Measurements from ENCODE around the gene TP53BP2. TPM values are rescaled to one million over a fixed set of nuclear protein-coding genes. Genes with fewer than 3 reads are reported as not detected.

Gene TP53BP2
- total RNA-seq, 2 donors from 2014 or later, result 21.9 to 57.1 TPM

DNA sequence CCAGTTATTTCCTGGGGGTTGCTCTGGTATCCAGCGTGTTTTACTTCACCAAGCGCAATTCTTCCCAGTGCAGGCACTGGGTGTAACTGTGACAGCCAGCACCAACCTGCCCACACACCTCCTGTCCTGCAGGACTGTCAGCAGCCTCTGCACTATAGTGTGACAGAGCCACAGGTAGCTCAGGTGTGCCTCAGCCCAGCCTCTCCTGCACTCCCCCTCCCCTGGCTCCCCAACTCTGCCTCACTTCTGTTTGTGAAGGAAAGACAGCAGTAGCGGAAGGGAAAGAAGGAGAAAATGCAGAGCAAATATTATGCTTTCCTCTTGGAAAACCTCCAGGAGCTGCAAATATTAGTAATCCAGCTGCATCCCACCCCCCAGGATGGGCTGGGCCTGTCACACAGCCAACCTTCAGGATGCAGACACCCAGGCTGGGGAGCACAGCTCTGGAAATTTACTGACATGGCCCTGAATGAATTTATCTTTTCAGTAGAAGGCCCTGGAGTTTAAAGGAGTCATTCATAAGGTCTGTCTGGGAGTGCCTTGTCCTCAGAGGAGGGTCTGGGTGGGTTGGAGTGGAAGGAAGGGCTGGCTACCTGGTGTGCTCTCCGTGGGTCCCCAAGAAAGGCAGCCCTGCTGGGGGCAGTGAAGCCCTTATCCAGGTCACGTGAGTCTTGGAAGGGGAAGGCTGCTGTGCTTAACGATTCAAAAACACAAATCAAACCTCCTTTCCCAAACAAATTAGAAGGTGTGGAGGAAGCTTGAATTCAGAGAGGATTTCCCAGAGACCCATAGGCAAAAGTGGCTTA lies 112.6 kb downstream of the TP53BP2 start:
- Mint-ChIP-seq H3K9me3 (peaks cover 0 to 2% of the 10 kb centered on the region in 2 donors), H3K27ac (no peak overlapping the region), H3K36me3 (peaks cover 6 to 12% of the 10 kb centered on the region in 2 donors)
- no peak for DNase-seq (ENCODE audit: low spot score in 2 of 2)
- ATAC-seq, result no peak

DNA sequence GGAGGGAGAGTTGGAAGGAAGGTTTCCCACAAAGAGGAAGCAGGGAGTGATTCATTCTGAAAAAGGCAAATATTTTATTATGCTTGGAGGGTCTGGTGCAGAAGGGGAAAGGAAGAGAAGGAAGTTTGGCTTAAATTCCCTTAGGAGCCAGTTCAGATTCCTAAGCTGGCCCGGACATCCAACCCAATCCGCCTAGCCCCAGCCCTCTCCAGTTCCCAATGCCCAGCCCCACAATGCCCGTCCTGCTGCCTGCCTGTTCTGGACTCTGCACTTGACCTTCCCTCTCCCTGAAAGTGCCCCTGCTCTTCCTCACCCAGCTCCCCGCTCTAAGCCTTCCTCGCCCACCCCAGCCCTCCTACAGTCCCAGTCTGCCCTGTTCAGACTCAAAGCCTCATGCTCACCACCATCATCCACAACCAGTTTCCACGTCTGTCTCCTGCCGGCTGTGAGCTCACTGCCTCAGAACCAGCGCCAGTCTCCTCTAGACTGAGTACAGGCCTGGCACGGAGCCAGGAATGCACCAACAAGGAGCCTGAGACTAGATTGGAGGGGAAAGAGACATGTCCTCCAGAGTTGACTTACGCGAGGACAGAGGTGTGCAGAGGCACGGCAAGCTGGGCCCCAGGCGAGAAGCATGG lies 114.5 kb downstream of the TP53BP2 start:
- peaks cover 0 to 4% of the 10 kb centered on the region in 2 donors for H3K9me3 Mint-ChIP-seq
- no peak for ATAC-seq
- H3K27ac Mint-ChIP-seq, result peak overlapping the region in 1 of 2 donors; percentile 73
- DNase-seq (ENCODE audit: low spot score in 2 of 2), result no peak
- peaks cover 6 to 25% of the 10 kb centered on the region in 2 donors for H3K36me3 Mint-ChIP-seq

DNA sequence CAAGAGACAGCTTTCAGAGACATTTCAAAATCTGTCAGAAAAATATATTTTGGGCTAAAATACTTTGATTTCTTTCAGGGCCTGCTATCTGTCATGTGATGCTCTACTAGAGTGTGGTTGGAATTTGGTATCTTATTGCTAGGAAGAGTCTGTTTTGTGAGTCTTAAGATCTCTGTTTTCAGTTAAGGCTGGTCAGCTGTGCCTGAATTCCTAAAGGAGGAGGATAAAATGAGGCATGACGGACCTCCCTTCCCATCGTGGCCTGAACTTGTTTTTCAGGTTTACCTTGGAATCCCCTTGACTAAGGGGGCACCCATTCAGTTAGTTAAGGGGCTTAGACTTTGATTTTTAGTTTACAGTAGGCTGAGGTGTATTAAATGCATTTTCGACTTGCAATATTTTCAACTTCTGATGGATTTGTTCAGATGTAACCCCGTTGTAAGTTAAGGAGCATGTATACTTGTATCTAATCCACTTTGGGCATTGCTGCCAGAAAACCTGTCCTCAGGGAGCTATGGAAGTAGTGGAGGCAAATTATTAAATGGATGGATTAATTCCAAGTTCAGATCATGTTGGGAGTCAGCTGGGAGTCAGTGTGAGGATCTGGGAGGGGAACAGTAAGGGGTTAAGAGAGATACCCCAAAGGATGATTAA lies 115.1 kb downstream of the TP53BP2 start:
- no peak for ATAC-seq
- peaks cover 0 to 4% of the 10 kb centered on the region in 2 donors for H3K9me3 Mint-ChIP-seq
- H3K36me3 Mint-ChIP-seq, result peaks cover 6 to 25% of the 10 kb centered on the region in 2 donors
- no peak overlapping the region for H3K27ac Mint-ChIP-seq
- no peak for DNase-seq (ENCODE audit: low spot score in 2 of 2)

DNA sequence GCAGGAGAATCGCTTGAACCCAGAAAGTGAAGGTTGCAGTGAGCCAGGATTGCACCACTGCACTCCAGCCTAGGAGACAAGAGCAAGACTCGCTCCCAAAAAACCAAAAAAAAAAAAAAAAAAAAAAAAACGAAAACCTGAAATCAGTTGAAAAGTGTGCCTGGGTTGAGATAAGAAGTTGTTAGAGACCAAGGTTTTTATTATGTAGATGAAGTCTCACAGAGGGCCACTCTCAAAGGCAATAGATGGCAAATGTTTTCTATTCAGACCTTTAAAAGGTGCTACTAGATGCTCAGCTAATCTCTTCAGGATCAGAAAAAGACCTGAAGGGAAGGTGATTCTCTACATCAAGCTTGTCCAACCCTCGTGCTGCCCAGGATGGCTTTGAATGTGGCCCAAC lies 115.8 kb downstream of the TP53BP2 start:
- Mint-ChIP-seq H3K36me3 (peaks cover 6 to 25% of the 10 kb centered on the region in 2 donors), H3K9me3 (peaks cover 0 to 4% of the 10 kb centered on the region in 2 donors), H3K27ac (no peak overlapping the region)
- DNase-seq (ENCODE audit: low spot score in 2 of 2), result no peak
- ATAC-seq, result no peak

Other genes with a start within 250 kb of the TP53BP2 start
- not detected for gene CAPN8, start 180.2 kb downstream of the TP53BP2 start, total RNA-seq
- gene CAPN2, start 133.4 kb downstream of the TP53BP2 start, total RNA-seq, result 10 to 100 TPM in 1 of 2 donors, 1 to 10 TPM in 1; 7.0 to 36.8 TPM